PC-9 (cell line): ENCODE measurements around the gene TSPAN10. TPM values are rescaled to one million over a fixed set of nuclear protein-coding genes. Genes with fewer than 3 reads are reported as not detected.
A peak's percentile ranks its signal among the peaks of the same experiment; 100 is the strongest.

Experiments used
- BruUV-seq: library from RNA; stranded (reverse); fragments of 400-500 nt; replicated peaks from 2 replicates; lab custom pipeline; 2021; lab: Mats Ljungman, UMichigan
- CTCF ChIA-PET: fragments of 300-600 bp; sonication (Branson Sonifier 250); formaldehyde crosslinking; loops from one replicate; lab custom pipeline; 2022; ENCODE audit warnings: antibody characterized with exemption; lab: Charles Lee
- POLR2A ChIA-PET: fragments of 300-600 bp; sonication (Branson Sonifier 250); formaldehyde crosslinking; loops from one replicate; lab custom pipeline; 2022; ENCODE audit warnings: antibody characterized with exemption; ENCODE audit not compliant: unreplicated experiment; lab: Charles Lee
- DNase-seq, 2 experiments: peaks; one replicate each; pipeline versions ENCODE4 v3.0.0 to v3.0.0-alpha.2; 2015 to 2022; ENCODE audit warnings: mixed read lengths in 1 of 2
- H2AFZ ChIP-seq: fragments of 200-600 bp; sonication (generic); 2 replicates; pipeline ENCODE4 v1.8.1; 2017; ENCODE audit warnings: antibody characterized with exemption
- H3F3A ChIP-seq: fragments of 200-600 bp; sonication (generic); 2 replicates; pipeline ENCODE4 v1.8.1; 2017; ENCODE audit warnings: antibody characterized with exemption, mild to moderate bottlenecking, low read depth; ENCODE audit not compliant: insufficient read depth
- H3K27ac ChIP-seq: fragments of 200-600 bp; sonication (generic); 2 replicates; pipeline ENCODE4 v1.6.1; 2016; ENCODE audit warnings: mixed run types
- H3K27me3 ChIP-seq: fragments of 200-600 bp; sonication (generic); 2 replicates; pipeline ENCODE4 v1.6.1; 2016; ENCODE audit warnings: low read depth, mixed run types; ENCODE audit not compliant: insufficient read depth
- H3K36me3 ChIP-seq: fragments of 200-600 bp; sonication (generic); 2 replicates; pipeline ENCODE4 v1.6.1; 2016; ENCODE audit warnings: low read depth, mixed run types
- H3K4me1 ChIP-seq: fragments of 200-600 bp; sonication (generic); replicated peaks from 2 replicates; pipeline ENCODE4 v1.6.1; 2016; ENCODE audit warnings: mixed run types; ENCODE audit not compliant: insufficient read depth
- H3K4me2 ChIP-seq: fragments of 200-600 bp; sonication (generic); 2 replicates; pipeline ENCODE4 v1.6.1; 2017; ENCODE audit warnings: mixed run types
- H3K4me3 ChIP-seq: fragments of 200-600 bp; sonication (generic); 2 replicates; pipeline ENCODE4 v1.6.1; 2016; ENCODE audit warnings: mixed run types
- H3K79me2 ChIP-seq: fragments of 200-600 bp; sonication (generic); 2 replicates; pipeline ENCODE4 v1.6.1; 2017; ENCODE audit warnings: low read depth, mixed run types
- H3K9me2 ChIP-seq: fragments of 200-600 bp; sonication (generic); 2 replicates; pipeline ENCODE4 v1.8.1; 2017; ENCODE audit warnings: mild to moderate bottlenecking; ENCODE audit not compliant: insufficient read depth
- H3K9me3 ChIP-seq: fragments of 200-600 bp; sonication (generic); 2 replicates; pipeline ENCODE4 v1.8.1; 2016; ENCODE audit warnings: low read depth; ENCODE audit not compliant: insufficient read depth
- H4K20me1 ChIP-seq: fragments of 200-600 bp; sonication (generic); 2 replicates; pipeline ENCODE4 v1.8.1; 2017; ENCODE audit not compliant: insufficient read depth
- CTCF ChIP-seq: fragments of 200-600 bp; sonication (generic); conservative IDR thresholded peaks from 2 replicates; pipeline ENCODE4 v1.6.1; 2017; ENCODE audit warnings: mixed run types, antibody characterized with exemption, mild to moderate bottlenecking, moderate library complexity
- EZH2 ChIP-seq: fragments of 200-600 bp; sonication (generic); IDR thresholded peaks from 2 replicates; pipeline ENCODE4 v1.8.0; 2017; ENCODE audit warnings: antibody characterized with exemption, low read depth
- intact Hi-C: fragments of 100-400 bp; cut with micrococcal nuclease; formaldehyde crosslinking; loops from one replicate; pipeline ENCODE4 v1.10.0; 2022; ENCODE audit not compliant: unreplicated experiment
- total RNA-seq: library from RNA; stranded (reverse); gene quantifications from 2 replicates; pipeline ENCODE4 v1.2.3, GENCODE V29; 2021

The TSPAN10 gene
- total RNA-seq, 1 experiment from 2014 or later = 8.6 TPM

GRCh38 chr17:81651692-81652091, 14.7 kb downstream of the TSPAN10 start:
- H4K20me1 ChIP-seq = no peaks in the 10 kb centered on the region
- TF ChIP-seq EZH2 (no peak), CTCF (no peak)
- no TSS peak for BruUV-seq
- no peak overlapping the region for H2AFZ ChIP-seq
- peak; percentile 70 to 89 for DNase-seq
- H3K36me3 ChIP-seq = no peaks in the 10 kb centered on the region
- no peaks in the 10 kb centered on the region for H3K4me1 ChIP-seq
- no peaks in the 10 kb centered on the region for H3K27me3 ChIP-seq
- H3K79me2 ChIP-seq = no peaks in the 10 kb centered on the region
- H3K4me2 ChIP-seq = no peak overlapping the region
- H3K27ac ChIP-seq = no peak overlapping the region
- CTCF ChIA-PET = no interaction called here
- H3K9me3 ChIP-seq = no peaks in the 10 kb centered on the region
- no peaks in the 10 kb centered on the region for H3K9me2 ChIP-seq
- H3K4me3 ChIP-seq = no peak overlapping the region
- H3F3A ChIP-seq = no peaks in the 10 kb centered on the region
- POLR2A ChIA-PET = no interaction called here
- intact Hi-C loops = no loop called here

- Histone ChIP-seq H3K27ac (no peak overlapping the region), H3K9me3 (no peaks in the 10 kb centered on the region), H3K79me2 (no peaks in the 10 kb centered on the region), H3K36me3 (no peaks in the 10 kb centered on the region), H2AFZ (no peak overlapping the region), H3K4me2 (no peak overlapping the region), H3K4me3 (no peak overlapping the region), H3K9me2 (no peaks in the 10 kb centered on the region), H3K4me1 (no peaks in the 10 kb centered on the region), H3K27me3 (no peaks in the 10 kb centered on the region), H4K20me1 (no peaks in the 10 kb centered on the region), H3F3A (no peaks in the 10 kb centered on the region)
- TF ChIP-seq CTCF (no peak), EZH2 (no peak)
- intact Hi-C loops = no loop called here
- ChIA-PET POLR2A (no interaction called here), CTCF (no interaction called here)
- no peak for DNase-seq
- no TSS peak for BruUV-seq
Measured at GRCh38 chr17:81652906-81653771, 16.1 kb downstream of the TSPAN10 start.

GRCh38 chr17:81655378-81656117, 18.6 kb downstream of the TSPAN10 start:
- CTCF ChIA-PET = no interaction called here
- POLR2A ChIA-PET = no interaction called here
- Histone ChIP-seq H3K79me2 (no peaks in the 10 kb centered on the region), H3F3A (peaks cover 18% of the 10 kb centered on the region), H3K9me2 (no peaks in the 10 kb centered on the region), H3K27ac (no peak overlapping the region), H3K4me3 (no peak overlapping the region), H3K36me3 (no peaks in the 10 kb centered on the region), H3K4me2 (no peak overlapping the region), H2AFZ (no peak overlapping the region), H3K4me1 (peaks cover 19% of the 10 kb centered on the region), H4K20me1 (no peaks in the 10 kb centered on the region), H3K27me3 (no peaks in the 10 kb centered on the region), H3K9me3 (no peaks in the 10 kb centered on the region)
- intact Hi-C loops = no loop called here
- DNase-seq = no peak
- no TSS peak for BruUV-seq
- TF ChIP-seq EZH2 = no peak
- TF ChIP-seq CTCF = no peak
